ENCODE measurements around the gene GAGE12E.
"Not testable (repeated sequence)": the region's sequence is repeated elsewhere in the genome, so short reads cannot be mapped to it uniquely, and the experiment has no call there.

Gene GAGE12E

DNA sequence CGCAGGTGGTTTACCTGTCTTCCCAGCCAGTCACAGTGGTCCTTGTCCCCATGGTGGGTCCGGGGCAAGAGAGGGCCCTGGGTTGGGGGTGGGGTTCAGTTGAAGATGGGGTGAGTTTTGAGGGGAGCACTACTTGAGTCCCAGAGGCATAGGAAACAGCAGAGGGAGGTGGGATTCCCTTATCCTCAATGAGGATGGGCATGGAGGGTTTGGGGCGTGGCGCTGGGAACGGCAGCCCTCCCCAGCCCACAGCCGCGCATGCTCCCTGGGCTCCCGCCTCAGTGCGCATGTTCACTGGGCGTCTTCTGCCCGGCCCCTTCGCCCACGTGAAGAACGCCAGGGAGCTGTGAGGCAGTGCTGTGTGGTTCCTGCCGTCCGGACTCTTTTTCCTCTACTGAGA lies at the start of gene GAGE12E:
GAGE12E (plus strand) TSS at position 301 of the 400 bp plus-strand sequence. CDS start 1,155 bp downstream, outside the sequence.
- DNase-seq: not testable (repeated sequence)

GRCh38 chrX:49531877-49532276 lies 19.2 kb upstream of the GAGE12E start, which contains the start of gene GAGE12C:
GAGE12C (plus strand) TSS chrX:49532177; CDS start chrX:49533332, 1,155 bp downstream.
- DNase-seq: not testable (repeated sequence)

DNA sequence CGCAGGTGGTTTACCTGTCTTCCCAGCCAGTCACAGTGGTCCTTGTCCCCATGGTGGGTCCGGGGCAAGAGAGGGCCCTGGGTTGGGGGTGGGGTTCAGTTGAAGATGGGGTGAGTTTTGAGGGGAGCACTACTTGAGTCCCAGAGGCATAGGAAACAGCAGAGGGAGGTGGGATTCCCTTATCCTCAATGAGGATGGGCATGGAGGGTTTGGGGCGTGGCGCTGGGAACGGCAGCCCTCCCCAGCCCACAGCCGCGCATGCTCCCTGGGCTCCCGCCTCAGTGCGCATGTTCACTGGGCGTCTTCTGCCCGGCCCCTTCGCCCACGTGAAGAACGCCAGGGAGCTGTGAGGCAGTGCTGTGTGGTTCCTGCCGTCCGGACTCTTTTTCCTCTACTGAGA lies 9.7 kb upstream of the GAGE12E start, which contains the start of gene GAGE12D:
GAGE12D (plus strand) TSS at position 301 of the 400 bp plus-strand sequence. CDS start 1,155 bp downstream, outside the sequence.
- not testable (repeated sequence) for DNase-seq

- DNase-seq: not testable (repeated sequence)
Observed at GRCh38 chrX:49560542-49560941, 9.5 kb downstream of the GAGE12E start, which contains the start of gene GAGE12F. GAGE12F (plus strand) TSS chrX:49560842; CDS start chrX:49561997, 1,155 bp downstream.

GRCh38 chrX:49568728-49569127 lies 17.6 kb downstream of the GAGE12E start:
- DNase-seq: not testable (repeated sequence)

DNA sequence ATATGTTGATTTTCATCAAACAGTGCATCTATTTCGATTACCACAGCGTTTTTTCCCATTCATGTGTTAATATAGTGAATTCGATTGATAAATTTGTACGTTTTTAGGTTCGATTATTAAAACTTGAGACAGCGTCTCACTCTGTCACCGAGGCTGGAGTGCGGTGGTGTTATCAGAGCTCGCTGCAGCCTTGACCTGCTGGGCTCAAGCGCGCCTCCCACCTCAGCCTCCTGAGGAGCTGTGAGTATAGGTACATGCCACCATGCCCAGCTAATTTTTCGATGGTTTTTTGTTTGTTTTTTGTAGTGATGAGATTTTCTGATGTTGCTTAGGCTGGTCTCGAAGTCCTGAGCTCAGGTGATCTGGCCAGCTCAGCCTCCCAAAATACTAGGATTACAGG lies 18.1 kb downstream of the GAGE12E start:
- DNase-seq: not testable (repeated sequence)

DNA sequence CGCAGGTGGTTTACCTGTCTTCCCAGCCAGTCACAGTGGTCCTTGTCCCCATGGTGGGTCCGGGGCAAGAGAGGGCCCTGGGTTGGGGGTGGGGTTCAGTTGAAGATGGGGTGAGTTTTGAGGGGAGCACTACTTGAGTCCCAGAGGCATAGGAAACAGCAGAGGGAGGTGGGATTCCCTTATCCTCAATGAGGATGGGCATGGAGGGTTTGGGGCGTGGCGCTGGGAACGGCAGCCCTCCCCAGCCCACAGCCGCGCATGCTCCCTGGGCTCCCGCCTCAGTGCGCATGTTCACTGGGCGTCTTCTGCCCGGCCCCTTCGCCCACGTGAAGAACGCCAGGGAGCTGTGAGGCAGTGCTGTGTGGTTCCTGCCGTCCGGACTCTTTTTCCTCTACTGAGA lies 19.0 kb downstream of the GAGE12E start, which contains the start of gene GAGE12G:
GAGE12G (plus strand) TSS at position 301 of the 400 bp plus-strand sequence. CDS start 1,155 bp downstream, outside the sequence.
- not testable (repeated sequence) for DNase-seq

GRCh38 chrX:49579649-49580048 lies 28.6 kb downstream of the GAGE12E start, which contains the start of gene GAGE12H:
GAGE12H (plus strand) TSS chrX:49579949; CDS start chrX:49581104, 1,155 bp downstream.
- DNase-seq: not testable (repeated sequence)

DNA sequence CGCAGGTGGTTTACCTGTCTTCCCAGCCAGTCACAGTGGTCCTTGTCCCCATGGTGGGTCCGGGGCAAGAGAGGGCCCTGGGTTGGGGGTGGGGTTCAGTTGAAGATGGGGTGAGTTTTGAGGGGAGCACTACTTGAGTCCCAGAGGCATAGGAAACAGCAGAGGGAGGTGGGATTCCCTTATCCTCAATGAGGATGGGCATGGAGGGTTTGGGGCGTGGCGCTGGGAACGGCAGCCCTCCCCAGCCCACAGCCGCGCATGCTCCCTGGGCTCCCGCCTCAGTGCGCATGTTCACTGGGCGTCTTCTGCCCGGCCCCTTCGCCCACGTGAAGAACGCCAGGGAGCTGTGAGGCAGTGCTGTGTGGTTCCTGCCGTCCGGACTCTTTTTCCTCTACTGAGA lies 38.1 kb downstream of the GAGE12E start, which contains the start of gene GAGE2A:
GAGE2A (plus strand) TSS at position 301 of the 400 bp plus-strand sequence. CDS start 1,155 bp downstream, outside the sequence.
- DNase-seq: not testable (repeated sequence)

- DNase-seq: not testable (repeated sequence)
Observed at GRCh38 chrX:49589769-49590478, 38.8 kb downstream of the GAGE12E start.

DNA sequence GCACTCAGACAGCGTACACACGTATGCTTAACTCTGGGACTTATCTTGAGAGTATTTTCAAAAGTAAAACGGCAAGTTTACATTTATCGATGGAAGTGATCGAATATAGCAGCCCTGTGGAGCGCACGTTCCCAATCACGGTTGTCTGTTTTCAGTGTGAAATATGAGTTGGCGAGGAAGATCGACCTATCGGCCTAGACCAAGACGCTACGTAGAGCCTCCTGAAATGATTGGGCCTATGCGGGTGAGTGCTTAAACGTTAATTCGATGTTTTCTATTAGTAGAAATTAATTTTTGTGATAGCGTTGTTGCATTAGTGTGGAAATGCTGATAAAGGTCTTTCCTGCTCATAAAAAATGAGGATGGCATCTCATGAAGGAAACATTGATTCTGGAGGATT lies 39.4 kb downstream of the GAGE12E start:
- not testable (repeated sequence) for DNase-seq

GRCh38 chrX:49598720-49599119 lies 47.6 kb downstream of the GAGE12E start, which contains the start of gene GAGE1:
GAGE1 (plus strand) TSS chrX:49599020; CDS start chrX:49600175, 1,155 bp downstream.
- not testable (repeated sequence) for DNase-seq

All from right forelimb (tissue), 1 donor.